HG03432 (cell line): Measurements from ENCODE around the gene KCNIP4.

Experiments used
- ATAC-seq: cut with Tn5 transposase; IDR thresholded peaks from one replicate; pipeline ENCODE4 v1.9.1; 2021; ENCODE audit warnings: mild to moderate bottlenecking, moderate library complexity; ENCODE audit not compliant: unreplicated experiment

The KCNIP4 gene

GRCh38 chr4:21605006-21605405 lies 343.6 kb downstream of the KCNIP4 start:
- no peak for ATAC-seq

- ATAC-seq: no peak
These were observed 352.1 kb downstream of the KCNIP4 start for GRCh38 chr4:21596521-21596920.

GRCh38 chr4:21593671-21594001 lies 354.9 kb downstream of the KCNIP4 start:
- no peak for ATAC-seq

- no peak for ATAC-seq
These were observed 355.5 kb downstream of the KCNIP4 start for GRCh38 chr4:21592970-21593670.

GRCh38 chr4:21577056-21577455 lies 371.5 kb downstream of the KCNIP4 start:
- ATAC-seq: no peak

GRCh38 chr4:21571100-21571499 lies 377.5 kb downstream of the KCNIP4 start:
- no peak for ATAC-seq

- no peak for ATAC-seq
These were observed 378.9 kb downstream of the KCNIP4 start for GRCh38 chr4:21569638-21570037.

- no peak for ATAC-seq
These were observed 393.5 kb downstream of the KCNIP4 start for GRCh38 chr4:21555083-21555482.

- ATAC-seq: no peak
These were observed 394.1 kb downstream of the KCNIP4 start for GRCh38 chr4:21554500-21554899.

GRCh38 chr4:21554066-21554465 lies 394.5 kb downstream of the KCNIP4 start:
- ATAC-seq: no peak

- no peak for ATAC-seq
These were observed 396.1 kb downstream of the KCNIP4 start for GRCh38 chr4:21552455-21552854.

- ATAC-seq: no peak
These were observed 403.6 kb downstream of the KCNIP4 start for GRCh38 chr4:21544955-21545354.

- no peak for ATAC-seq
These were observed 404.2 kb downstream of the KCNIP4 start for GRCh38 chr4:21544415-21544814.

GRCh38 chr4:21543514-21543913 lies 405.1 kb downstream of the KCNIP4 start:
- ATAC-seq: no peak

- ATAC-seq: no peak
These were observed 412.7 kb downstream of the KCNIP4 start for GRCh38 chr4:21535898-21536297.

GRCh38 chr4:21531048-21531447 lies 417.5 kb downstream of the KCNIP4 start:
- ATAC-seq: no peak

- ATAC-seq: no peak
These were observed 419.4 kb downstream of the KCNIP4 start for GRCh38 chr4:21529214-21529613.

GRCh38 chr4:21522296-21522695 lies 426.3 kb downstream of the KCNIP4 start:
- no peak for ATAC-seq

- no peak for ATAC-seq
These were observed 431.3 kb downstream of the KCNIP4 start for GRCh38 chr4:21517126-21517859.

GRCh38 chr4:21514022-21514694 lies 434.4 kb downstream of the KCNIP4 start:
- no peak for ATAC-seq

- ATAC-seq: no peak
These were observed 436.2 kb downstream of the KCNIP4 start for GRCh38 chr4:21512353-21512752.

GRCh38 chr4:21507439-21507838 lies 441.1 kb downstream of the KCNIP4 start:
- ATAC-seq: no peak
